ENCODE results near the gene TMEM223.
"Not testable (repeated sequence)": the region's sequence is repeated elsewhere in the genome, so short reads cannot be mapped to it uniquely, and the experiment has no call there.

TMEM223 gene, protein sequence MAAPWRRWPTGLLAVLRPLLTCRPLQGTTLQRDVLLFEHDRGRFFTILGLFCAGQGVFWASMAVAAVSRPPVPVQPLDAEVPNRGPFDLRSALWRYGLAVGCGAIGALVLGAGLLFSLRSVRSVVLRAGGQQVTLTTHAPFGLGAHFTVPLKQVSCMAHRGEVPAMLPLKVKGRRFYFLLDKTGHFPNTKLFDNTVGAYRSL

DNA sequence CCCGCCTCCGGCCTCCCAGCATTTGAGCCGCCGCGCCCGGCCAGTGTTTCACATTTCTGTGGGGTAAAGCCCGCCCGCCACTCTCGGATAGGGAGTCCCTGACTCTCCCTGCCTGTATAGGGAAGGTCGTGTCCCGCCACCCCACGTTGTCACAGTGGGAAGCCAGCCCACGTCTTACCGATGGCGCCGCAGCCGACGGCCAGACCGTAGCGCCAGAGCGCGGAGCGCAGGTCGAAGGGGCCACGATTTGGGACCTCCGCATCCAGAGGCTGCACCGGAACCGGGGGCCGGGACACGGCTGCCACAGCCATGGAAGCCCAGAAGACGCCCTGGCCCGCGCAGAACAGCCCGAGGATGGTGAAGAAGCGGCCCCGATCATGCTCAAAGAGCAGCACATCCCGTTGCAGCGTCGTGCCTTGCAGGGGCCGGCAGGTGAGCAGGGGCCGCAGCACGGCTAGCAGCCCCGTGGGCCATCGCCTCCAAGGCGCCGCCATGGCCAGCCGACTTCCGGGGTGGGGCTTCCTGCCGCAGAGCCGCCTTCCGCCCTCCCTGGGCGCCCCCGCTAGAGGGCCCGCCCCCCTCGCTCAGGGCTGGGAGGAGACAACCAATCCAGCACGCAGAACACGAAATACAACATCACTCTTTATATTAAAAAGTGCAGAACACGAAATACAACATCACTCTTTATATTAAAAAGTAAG is at the start of gene TMEM223:
Gene TMEM223, minus strand, starts transcription at position 506 of the 701 bp plus-strand sequence. Its CDS starts 12 bp downstream, at position 494.
- peak; percentile 27 for DNase-seq

DNA sequence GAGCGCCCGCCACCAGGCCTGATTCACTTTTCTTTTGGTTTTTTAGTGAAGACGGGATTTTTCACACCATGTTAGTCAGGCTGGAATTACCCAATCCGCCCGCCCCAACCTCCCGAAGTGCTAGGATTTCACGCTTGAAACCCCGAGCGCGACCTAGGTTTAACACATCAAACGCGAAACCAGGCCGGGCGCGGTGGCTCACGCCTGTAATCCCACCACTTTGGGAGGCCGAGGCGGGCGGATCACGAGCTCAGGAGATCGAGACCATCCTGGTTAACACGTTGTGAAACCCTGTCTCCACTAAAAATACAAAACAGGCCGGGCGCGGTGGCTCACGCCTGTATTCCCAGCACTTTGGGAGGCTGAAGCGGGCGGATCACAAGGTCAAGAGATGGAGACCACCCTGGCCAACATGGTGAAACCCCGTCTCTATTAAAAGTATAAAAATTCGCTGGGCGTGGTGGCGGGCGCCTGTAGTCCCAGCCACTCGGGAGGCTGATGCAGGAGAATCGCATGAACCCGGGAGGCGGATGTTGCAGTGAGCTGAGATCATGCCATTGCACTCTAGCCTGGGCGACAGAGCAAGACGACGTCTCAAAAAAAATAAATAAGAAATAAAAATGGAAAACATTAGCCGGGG is 49.0 kb upstream of the TMEM223 start:
- peak; percentile 93 for DNase-seq

DNA sequence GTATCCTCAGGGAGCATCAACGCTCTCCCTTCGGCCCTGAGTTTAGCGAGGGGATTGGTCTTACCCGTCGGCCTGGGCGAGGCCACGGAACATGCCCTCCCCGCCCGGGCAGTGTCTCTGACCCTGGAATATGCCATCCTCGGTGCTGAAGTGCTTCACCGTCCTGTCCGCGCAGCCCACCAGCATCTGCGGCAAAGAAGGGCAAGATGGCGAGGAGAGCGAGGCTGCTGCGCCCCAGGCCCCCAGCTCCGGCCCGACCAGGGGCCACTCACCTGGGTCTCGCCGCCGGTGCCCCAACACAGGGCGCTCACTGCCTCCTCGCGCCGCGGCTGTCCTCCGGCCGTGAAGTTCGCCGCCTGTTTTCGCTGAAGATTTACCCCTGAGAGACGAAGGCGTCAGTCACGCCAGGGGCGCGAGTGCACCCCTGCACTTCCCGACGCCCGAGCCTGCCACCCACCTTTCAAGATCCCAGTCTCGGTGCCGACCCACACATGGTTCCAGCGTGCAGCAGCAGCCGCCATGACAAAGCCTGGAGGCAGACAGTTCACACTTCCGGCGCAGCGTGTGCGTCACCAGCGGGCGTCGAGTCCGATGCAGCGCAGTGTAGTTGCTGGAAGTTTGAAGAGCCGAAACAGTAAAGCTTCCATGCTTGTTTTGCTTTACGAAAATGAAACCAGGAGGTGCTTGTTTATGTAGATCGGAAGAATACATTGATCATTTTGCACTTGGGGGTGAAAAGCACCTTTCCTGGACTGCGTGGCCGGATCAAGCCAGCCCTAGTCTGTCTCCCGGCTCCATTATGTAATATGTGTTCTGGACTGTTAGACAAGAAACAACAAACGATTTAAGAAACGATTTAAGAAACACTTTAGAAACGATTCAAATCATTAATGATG is 47.5 kb upstream of the TMEM223 start, which contains the start of gene WDR74:
Gene WDR74, minus strand, starts transcription at position 541 of the 896 bp plus-strand sequence. Its CDS starts 20 bp downstream, at position 521.
- DNase-seq = peak; percentile 60

DNA sequence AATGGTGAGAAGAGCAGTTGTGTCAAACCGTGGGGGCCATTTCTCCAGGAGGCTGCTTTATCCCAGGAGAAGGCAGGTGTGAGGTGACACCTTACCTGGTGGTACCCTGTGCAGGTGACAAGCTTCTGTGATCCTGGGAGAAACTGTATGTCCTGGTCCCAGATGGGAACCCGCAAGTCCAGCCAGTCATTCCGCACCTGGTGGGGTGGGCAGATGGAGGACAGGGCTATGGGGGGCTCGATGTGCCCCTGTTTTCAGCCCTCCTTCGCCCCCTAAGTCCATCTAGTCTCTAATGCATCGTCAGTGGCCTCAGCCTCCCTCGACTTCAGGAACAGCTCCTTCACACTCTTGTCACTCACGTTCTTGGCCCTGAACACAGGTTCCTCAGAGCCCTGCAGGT is 43.5 kb upstream of the TMEM223 start:
- DNase-seq = no peak

DNA sequence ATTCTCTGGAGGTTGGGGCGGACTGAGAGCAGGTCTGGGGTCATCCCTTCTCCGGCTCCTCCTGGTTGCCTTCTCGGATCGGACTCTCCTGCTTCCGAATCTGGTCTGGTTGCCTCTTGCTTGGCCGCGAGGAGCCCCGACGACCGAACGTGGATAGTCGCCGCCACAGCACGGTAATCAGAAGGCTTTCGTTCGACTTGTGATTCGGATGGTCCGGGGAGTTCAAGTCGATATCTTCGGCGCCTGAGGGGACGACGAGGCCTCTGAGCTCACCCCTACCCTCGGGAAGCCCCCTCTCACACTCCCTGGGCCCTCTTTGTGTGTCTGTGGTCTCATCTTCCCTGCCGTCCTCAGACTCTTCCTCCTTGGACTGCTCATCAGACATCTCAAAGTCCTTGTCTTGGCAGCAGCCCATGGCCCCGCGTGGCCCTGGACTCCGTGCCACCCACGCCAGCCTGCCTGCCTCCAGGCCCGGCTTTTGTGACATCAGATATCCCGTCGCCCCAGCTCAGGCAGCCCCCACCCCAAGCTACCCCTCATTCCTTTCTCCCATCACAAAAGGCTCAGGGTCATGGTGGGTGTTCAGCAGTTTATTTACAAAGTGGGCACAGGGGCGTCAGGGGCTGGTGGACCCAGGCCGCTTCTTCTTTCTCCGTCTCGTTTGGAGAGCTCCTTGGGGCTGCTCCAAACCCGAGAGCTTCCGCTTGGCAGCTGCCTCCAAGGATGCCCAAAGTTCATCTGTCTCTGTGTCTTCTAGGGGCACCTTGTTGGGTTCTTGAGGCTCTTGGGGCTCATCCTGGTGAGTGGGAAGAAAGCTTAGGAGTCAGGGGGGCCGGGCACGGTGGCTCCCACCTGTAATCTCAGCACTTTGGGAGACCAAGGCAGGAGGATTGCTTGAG is 40.8 kb upstream of the TMEM223 start, which contains the start of gene TEX54:
Gene TEX54, minus strand, starts transcription at position 506 of the 899 bp plus-strand sequence.
- DNase-seq = no peak

DNA sequence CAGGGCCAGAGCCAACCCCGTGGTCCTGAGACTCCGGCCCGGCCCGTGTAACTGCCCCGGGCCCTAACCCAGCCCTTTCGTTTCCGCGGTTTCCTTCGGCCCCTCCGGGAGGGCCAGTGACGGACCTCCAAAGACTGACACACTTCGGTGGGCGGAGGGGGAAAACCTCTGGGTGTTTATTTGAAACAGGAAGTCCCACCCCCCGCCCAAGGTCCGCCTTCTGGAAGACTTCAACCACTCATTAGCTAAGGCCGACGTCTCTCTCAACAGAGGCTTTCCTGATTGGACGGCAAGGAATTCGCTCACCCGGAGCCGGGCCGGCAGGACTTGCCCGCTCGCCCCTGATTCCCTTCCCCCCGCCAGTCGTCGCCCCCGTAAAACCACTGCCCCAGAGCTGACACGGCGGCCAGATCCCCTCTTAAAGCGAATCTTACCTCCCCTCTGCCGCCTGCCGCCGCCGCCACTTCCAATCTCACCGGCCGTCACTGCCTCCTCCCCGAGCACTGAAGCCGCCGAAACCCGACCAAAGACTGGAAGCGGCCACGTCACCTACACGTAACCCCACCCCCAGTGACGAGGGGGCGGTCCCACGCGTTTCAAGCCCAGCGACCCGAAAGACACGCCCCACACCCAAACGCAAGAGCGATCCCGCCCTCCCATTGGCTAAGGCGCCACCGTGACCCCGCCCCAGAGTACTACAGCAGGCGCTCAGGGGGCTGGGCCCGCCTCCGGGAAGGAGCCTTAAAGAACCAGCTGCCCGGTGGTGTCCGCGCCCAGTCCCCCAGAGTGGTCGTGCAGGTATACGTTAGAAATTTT is 39.9 kb upstream of the TMEM223 start, which contains the start of gene STX5:
Gene STX5, minus strand, starts transcription at position 532 of the 816 bp plus-strand sequence. CDS start 808 bp downstream, outside the sequence.
- peak; percentile 90 for DNase-seq

DNA sequence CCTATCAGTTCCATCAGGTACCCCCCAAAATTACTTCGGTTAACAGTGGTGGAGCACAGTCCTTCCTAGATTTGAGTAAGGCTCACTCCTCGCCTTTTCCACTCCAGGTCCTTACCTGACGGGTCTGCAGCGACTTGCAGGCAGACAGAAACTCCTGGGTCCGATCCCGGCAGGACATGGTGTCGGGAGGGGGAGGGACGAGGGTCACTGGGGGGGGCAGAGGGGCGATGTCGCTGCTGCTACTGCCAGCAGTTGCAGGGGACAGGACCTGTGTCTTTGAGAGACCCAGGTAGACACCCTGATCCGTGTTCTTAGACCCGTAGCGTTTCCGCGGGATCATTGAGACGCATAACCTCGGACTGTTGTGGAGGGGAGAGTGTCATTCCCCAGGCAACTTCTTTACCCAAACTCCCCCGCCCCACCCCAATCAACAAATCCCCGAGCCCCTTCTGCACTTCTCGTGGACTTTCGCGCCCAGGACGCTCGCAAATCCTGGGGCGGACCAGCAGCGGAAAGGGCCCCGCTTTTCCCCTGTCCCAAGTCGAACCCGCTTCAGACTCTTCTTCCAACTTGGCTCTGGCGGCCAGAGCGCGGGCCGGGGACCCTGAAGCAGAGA is 39.2 kb upstream of the TMEM223 start:
- DNase-seq = no peak

DNA sequence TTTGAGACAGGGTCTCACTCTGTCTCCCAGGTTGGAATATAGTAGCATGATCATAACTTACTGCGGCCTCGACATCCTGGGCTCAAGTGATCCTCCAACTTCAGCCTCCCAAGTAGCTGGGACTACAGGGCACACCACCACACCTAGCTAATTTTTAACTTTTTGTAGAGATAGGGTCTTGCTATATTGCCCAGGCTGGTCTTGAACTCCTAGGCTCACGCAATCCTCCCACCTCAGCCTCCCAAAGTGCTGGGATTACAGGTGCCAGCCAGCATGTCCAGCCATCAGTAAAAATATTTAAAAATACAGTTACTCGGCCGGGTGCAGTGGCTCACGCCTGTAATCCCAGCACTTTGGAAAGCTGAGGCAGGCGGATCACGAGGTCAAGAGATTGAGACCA is 36.3 kb upstream of the TMEM223 start:
- DNase-seq = not testable (repeated sequence)

DNA sequence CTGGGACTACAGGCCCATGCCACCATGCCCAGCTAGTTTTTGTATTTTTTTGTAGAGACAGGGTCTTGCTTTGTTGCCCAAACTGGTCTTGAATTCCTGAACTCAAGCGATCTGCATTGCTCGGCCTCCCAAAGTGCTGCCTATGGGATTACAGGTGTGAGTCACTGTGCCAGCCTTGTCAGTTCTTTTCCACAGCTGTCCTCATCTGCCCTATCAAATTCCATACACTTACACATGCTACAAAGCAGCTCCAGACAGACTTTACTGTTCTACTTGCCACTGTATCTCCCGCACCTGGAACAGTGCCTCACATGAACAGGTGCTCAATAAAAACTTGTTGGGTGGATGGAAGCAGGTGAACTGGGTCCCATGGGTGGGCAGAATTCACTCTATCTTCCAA is 31.9 kb upstream of the TMEM223 start:
- DNase-seq = no peak

DNA sequence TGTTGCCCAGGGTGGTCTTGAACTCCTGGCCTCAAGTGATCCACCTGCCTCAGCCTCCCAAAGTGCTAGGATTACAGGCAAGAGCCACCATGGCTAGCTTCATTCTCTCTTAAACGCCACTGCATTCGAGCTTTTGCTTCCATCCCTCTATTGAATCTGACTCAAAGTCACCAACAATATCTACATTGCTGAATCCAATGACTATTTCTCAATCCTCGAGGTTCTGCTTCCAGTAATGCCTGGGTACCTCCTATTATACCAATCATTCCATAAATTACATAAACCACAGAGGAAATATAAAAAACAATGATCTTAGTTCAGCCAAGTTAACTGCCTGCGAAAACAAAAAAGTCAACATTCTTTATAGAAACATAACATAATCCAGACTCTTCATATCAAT is 25.3 kb upstream of the TMEM223 start:
- DNase-seq = no peak

DNA sequence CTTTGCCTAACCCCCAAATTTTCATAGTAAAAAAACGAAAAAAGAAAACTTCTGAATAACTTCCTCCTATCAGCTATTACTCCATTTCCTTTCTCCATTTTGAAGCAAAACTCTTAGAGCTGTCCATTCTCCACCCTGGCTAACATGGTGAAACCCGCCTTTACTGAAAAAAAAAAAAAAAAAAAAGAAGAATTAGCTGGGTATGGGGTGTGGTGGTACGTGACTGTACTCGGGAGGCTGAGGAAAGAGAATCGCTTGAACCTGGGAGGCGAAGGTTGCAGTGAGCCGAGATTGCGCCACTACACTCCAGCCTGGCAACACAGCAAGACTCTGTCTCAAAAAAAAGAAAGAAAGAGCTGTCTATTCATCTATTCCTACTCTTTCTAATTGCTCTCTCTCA is 24.8 kb upstream of the TMEM223 start:
- DNase-seq = no peak

DNA sequence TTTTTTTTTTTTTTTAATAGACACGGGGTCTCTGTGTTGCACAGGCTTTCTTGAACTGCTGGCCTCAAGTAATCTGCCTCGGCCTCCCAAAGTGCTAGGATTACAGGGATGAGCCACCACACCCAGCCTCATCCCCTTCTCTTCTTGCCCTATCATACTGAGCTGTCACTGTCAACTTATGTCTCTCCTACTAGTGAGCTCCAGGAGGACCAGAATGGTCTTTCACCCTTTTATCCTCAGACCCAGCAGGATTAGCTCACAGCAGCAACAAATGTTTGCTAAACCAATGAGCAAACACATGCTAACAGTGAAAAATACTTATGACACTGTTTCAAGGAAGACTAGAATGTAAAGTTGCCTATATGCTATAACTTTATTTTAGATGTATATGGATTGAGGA is 19.9 kb upstream of the TMEM223 start:
- no peak for DNase-seq

DNA sequence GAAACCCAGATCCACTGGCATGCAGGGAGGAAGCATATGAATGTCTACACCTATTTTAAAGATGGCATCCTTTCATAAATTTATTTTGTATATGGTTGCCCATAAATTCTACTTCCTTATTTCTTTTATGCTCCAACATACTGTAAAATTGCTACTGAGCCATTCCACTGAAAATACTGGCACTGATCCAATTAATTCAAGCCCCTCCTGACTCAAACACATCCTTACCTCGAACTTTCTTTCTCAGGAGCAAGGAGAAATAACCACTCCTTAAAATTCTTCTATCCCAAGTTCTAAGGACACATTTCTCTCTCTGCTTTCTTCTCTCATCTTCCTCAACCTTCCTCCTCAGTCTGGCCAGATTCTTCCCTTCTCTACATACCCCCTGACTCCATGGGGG is 18.9 kb upstream of the TMEM223 start:
- DNase-seq = no peak

DNA sequence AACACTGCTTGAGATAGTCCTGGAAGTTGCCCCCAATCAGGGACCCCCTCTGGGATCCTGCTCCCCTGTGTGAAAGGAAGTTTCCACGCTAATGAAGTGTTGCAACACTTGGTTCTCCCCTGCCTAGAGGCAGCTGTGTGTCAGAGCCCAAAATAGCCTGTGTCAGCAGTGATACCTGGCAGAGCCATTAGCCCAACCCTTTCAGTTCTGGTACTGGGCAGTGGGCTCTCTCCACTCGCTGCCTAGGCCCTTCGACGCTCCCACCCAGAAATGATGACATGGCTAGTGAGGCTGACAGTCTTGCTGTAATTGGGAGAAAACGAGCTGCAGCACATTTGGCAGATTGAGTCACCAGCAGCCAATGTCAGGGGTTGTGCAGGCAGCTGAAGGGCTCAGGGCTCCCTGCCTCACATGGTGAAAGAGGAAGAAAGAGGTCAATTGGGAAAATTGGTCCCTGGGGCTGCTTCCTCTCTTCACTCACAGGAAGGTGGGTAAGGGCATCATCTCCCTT is 14.9 kb upstream of the TMEM223 start:
- DNase-seq = no peak

DNA sequence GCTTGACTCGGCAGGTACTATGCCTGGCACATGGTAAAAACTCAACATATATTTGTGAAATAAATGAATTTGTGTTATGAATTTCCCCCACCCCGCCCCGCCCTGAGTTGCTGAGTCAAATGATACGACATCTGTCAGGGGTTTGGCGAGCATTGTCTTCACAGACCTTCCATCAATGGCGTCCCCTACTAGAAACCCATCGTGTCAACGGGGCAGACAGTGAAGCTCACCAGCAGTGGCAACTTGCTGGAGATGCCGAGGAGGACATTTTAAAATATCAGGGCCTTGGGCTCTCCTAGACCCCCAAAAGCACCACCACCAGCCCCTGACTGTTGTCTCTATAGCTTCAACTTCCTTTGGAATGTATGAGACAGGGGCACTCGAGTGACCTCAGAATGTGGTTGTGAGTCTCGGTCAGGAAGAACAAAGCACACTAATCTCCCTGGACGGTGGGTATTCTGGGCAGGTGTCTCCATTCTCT is 14.2 kb upstream of the TMEM223 start:
- DNase-seq = no peak

DNA sequence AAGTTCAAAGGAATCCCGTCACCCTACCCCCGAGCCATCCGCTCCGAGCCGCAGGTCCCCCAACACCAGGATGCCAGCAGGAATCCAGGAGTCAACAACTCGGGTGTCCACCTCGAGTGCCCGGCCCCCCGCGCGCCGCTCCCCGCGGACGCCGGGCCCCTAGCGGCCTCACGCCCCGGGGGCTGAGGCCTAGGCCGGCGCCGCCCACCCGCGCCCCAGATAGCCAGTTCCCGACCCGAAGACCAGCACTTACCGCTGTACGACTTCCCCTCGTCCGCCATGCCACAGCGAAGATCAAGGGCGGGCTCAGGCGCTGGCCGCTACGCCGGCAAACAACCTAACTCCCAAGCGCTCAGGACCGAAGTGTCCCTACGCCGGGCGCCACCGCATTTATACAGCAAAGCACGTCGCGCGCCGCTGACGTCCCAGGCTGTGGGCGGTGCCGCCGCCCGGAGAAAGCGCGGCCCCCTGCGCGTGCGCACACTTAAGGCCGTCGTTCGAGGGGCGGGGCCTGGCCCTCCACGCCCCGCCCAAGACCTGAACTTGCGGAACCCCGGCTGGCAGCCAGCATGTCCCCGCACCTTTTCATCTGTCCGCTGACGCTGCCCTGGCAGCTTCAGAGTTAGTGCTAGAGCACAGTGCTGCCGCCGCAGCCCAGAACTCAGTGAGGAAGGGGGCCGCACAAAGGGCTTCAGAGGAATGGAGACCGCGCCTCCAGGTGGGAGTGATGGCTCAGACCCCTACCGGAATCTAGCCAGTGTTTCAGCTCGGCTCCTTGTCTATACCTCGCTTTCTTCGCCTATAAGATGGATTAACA is 13.5 kb upstream of the TMEM223 start, which contains the start of gene NXF1:
Gene NXF1, minus strand, starts transcription at position 365 of the 817 bp plus-strand sequence. Its CDS starts 84 bp downstream, at position 281.
- DNase-seq = peak; percentile 44

DNA sequence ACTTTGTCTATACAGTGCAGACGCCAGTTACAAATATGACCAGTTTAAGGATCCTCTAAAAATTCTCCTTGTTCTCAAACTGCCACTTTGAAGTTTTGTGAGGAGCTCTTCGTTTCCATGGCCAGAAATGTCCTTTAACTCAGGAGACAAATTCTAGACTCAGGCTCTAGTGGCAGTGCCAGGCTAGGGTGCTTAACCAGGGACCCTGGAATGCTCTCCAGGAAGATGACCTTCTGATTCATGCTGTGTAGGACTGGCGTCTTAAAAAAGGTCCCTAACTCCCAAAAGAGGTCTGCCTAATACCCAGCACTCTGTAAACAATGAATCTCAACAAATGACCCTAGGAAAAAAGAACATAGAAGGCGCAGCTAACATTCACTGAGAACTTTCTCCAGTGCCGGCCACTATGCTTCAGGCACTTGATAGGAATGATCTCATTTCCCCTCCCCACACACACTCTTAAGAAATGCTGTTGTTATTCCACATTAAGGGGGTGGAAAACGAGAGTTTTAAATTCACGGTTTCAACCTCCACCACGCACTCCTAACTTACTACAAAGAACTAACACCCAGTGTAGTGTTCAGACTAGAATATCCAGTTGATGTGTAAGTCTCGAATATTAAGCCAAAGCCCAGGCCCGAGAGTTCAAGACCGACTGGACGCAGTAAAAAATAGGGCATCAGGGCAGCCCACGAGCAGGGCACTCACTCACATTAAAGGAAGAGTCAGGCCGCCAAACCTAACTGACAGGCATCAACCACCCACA is 12.7 kb upstream of the TMEM223 start:
- DNase-seq = no peak

DNA sequence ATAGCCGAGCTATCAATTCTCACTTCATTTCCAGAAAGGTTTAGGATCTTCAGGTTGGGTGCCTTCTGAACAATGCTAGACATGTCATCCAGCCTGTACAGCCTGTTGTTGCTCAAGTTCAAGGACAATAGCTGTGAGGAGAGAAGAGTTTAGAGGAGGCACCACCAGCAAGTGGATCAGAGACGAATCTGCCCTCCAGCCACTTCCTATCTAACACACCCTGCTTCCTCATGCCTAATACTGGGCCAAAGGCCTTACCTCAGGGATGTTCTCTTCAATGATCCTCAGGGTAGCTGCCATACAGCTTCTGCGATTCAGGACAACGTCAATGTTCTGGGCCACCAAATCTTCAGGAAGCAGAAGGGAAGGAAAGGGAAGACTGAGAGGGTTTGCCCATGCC is 9.3 kb upstream of the TMEM223 start:
- no peak for DNase-seq

Measured in DMS 273 treated with DMSO at 0.1 percent for 48 hours (cell line).